ENCODE results near the gene UGT1A7.

UGT1A7 gene

GRCh38 chr2:233819884-233820773 is 138.4 kb downstream of the UGT1A7 start:
- DNase-seq, result no peak

- no peak for DNase-seq
These were observed 139.0 kb downstream of the UGT1A7 start for GRCh38 chr2:233820774-233821105.

GRCh38 chr2:233821196-233821595 is 139.5 kb downstream of the UGT1A7 start:
- no peak for DNase-seq

GRCh38 chr2:233821709-233822100 is 140.0 kb downstream of the UGT1A7 start:
- DNase-seq, result no peak

- no peak for DNase-seq
These were observed 140.5 kb downstream of the UGT1A7 start for GRCh38 chr2:233822101-233822771.

All from suppressor macrophage (primary cell).